Stimulated activated CD8-positive, alpha-beta memory T cell treated with anti-CD3 and anti-CD28 coated beads, Interleukin-7, amount 100 ng/mL, for 1 hour (primary cell): ENCODE results near the gene ITGB7.

ENCODE experiments used
- DNase-seq, 2 donors: peaks; one replicate each; pipeline ENCODE4 v3.0.0-alpha.2; 2020; ENCODE audit warnings: low read depth in 2 of 2

ITGB7 gene

GRCh38 chr12:53147653-53148052 is 59.4 kb downstream of the ITGB7 start:
- DNase-seq: no peak

GRCh38 chr12:53147181-53147580 is 59.9 kb downstream of the ITGB7 start:
- no peak for DNase-seq

GRCh38 chr12:53145383-53146260 is 61.4 kb downstream of the ITGB7 start:
- no peak for DNase-seq

GRCh38 chr12:53143355-53143754 is 63.7 kb downstream of the ITGB7 start:
- DNase-seq: no peak
